NT2/D1 (cell line): Measurements from ENCODE around the gene MAEL.

ENCODE experiments used
- SUZ12 ChIP-seq: IDR thresholded peaks from 2 replicates; pipeline ENCODE4 v1.6.1; 2011; ENCODE audit not compliant: insufficient read length, insufficient read depth; ENCODE audit errors: extremely low read depth
- YY1 ChIP-seq: IDR thresholded peaks from 2 replicates; pipeline ENCODE4 v1.6.1; 2011; ENCODE audit not compliant: insufficient read length, insufficient read depth
- ZNF274 ChIP-seq: IDR thresholded peaks from 2 replicates; pipeline ENCODE4 v1.6.1; 2011; ENCODE audit warnings: mild to moderate bottlenecking, low read depth, low read length

DNA sequence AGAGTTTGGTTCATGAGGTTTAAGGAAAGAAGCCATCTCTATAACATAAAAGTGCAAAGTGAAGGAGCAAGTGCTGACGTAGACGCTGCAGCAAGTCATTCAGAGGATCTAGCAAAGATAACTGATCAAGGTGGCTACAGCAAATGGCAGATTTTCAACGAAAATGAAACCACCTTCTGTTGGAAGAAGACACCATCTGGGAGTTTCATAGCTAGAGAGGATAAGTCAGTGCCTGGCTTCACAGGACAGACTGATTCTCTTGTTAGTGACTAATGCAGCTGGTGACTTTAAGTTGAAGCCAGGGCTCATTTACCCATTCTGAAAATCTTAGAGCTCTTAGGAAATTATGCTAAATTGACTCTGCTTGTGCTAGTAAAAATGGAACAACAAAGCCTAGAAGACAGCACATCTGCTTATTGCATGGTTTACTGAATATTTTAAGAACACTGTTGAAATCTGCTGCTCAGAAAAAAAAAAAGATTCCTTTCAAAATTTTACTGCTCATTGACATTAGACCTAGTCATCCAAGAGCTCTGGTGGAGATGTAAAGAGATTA lies 10.5 kb downstream of the MAEL start:
- TF ChIP-seq ZNF274: no peak
- no peak for TF ChIP-seq SUZ12
- TF ChIP-seq YY1: no peak
